ENCODE data around the gene FGF18.

The FGF18 gene

GRCh38 chr5:171436804-171437285 is 17.4 kb downstream of the FGF18 start:
- Histone ChIP-seq H3K9ac (ENCODE audit: low read length) (no peak overlapping the region), H3K27ac (ENCODE audit: low read depth, low read length) (no peak overlapping the region)

GRCh38 chr5:171437286-171437821 is 17.9 kb downstream of the FGF18 start:
- Histone ChIP-seq H2AFZ (ENCODE audit: low read depth, low read length, severe bottlenecking) (no peak overlapping the region), H3F3A (ENCODE audit: insufficient read depth) (no peaks in the 10 kb centered on the region), H3K9me3 (ENCODE audit: insufficient read depth, low read length) (no peaks in the 10 kb centered on the region), H4K20me1 (ENCODE audit: low read depth, low read length) (no peaks in the 10 kb centered on the region), H3K4me3 (ENCODE audit: insufficient read depth, low read length, poor library complexity, severe bottlenecking) (no peak overlapping the region), H3K9ac (ENCODE audit: low read length) (no peak overlapping the region), H3K4me2 (ENCODE audit: low read depth, low read length, poor library complexity, severe bottlenecking) (no peak overlapping the region), H3K27ac (ENCODE audit: low read depth, low read length) (no peak overlapping the region), H3K36me3 (ENCODE audit: low read length) (no peaks in the 10 kb centered on the region), H3K27me3 (ENCODE audit: low read length) (no peaks in the 10 kb centered on the region), H3K79me2 (ENCODE audit: insufficient read depth, low read length) (no peaks in the 10 kb centered on the region), H3K9me2 (replicated peaks; ENCODE audit: insufficient read depth, low read length) (no peaks in the 10 kb centered on the region)
- TF ChIP-seq EZH2phosphoT487 (conservative IDR thresholded peaks at IDR 0.05; ENCODE audit: low read length): no peak
- no peak for TF ChIP-seq CTCF (IDR thresholded peaks at IDR 0.05; ENCODE audit: insufficient read depth, low read length, poor library complexity, severe bottlenecking)

More at GRCh38 chr5:171436804-171437285, 17.4 kb downstream of the FGF18 start:
- Histone ChIP-seq H3K79me2 (ENCODE audit: insufficient read depth, low read length) (no peaks in the 10 kb centered on the region), H3F3A (ENCODE audit: insufficient read depth) (no peaks in the 10 kb centered on the region), H3K4me2 (ENCODE audit: low read depth, low read length, poor library complexity, severe bottlenecking) (no peak overlapping the region), H3K27me3 (ENCODE audit: low read length) (no peaks in the 10 kb centered on the region), H3K9me2 (replicated peaks; ENCODE audit: insufficient read depth, low read length) (no peaks in the 10 kb centered on the region), H3K36me3 (ENCODE audit: low read length) (no peaks in the 10 kb centered on the region), H4K20me1 (ENCODE audit: low read depth, low read length) (no peaks in the 10 kb centered on the region), H2AFZ (ENCODE audit: low read depth, low read length, severe bottlenecking) (no peak overlapping the region), H3K4me3 (ENCODE audit: insufficient read depth, low read length, poor library complexity, severe bottlenecking) (no peak overlapping the region), H3K9me3 (ENCODE audit: insufficient read depth, low read length) (no peaks in the 10 kb centered on the region)
- no peak for TF ChIP-seq CTCF (IDR thresholded peaks at IDR 0.05; ENCODE audit: insufficient read depth, low read length, poor library complexity, severe bottlenecking)
- no peak for TF ChIP-seq EZH2phosphoT487 (conservative IDR thresholded peaks at IDR 0.05; ENCODE audit: low read length)

GRCh38 chr5:171438738-171439137 is 19.3 kb downstream of the FGF18 start:
- Histone ChIP-seq H3K27ac (ENCODE audit: low read depth, low read length) (no peak overlapping the region), H3K4me2 (ENCODE audit: low read depth, low read length, poor library complexity, severe bottlenecking) (no peak overlapping the region), H3K79me2 (ENCODE audit: insufficient read depth, low read length) (no peaks in the 10 kb centered on the region), H4K20me1 (ENCODE audit: low read depth, low read length) (no peaks in the 10 kb centered on the region), H3K9me2 (replicated peaks; ENCODE audit: insufficient read depth, low read length) (no peaks in the 10 kb centered on the region), H3K27me3 (ENCODE audit: low read length) (no peaks in the 10 kb centered on the region), H2AFZ (ENCODE audit: low read depth, low read length, severe bottlenecking) (no peak overlapping the region), H3K4me3 (ENCODE audit: insufficient read depth, low read length, poor library complexity, severe bottlenecking) (no peak overlapping the region), H3F3A (ENCODE audit: insufficient read depth) (no peaks in the 10 kb centered on the region), H3K9ac (ENCODE audit: low read length) (no peak overlapping the region), H3K9me3 (ENCODE audit: insufficient read depth, low read length) (no peaks in the 10 kb centered on the region), H3K36me3 (ENCODE audit: low read length) (no peaks in the 10 kb centered on the region)
- TF ChIP-seq CTCF (IDR thresholded peaks at IDR 0.05; ENCODE audit: insufficient read depth, low read length, poor library complexity, severe bottlenecking): no peak
- TF ChIP-seq EZH2phosphoT487 (conservative IDR thresholded peaks at IDR 0.05; ENCODE audit: low read length): no peak

All from SU-DHL-6 (cell line).